HG02759 (cell line): ENCODE data around the gene MYL5.
"Not testable (repeated sequence)": the region's sequence is repeated elsewhere in the genome, so short reads cannot be mapped to it uniquely, and the experiment has no call there.

Source experiments
- ATAC-seq: cut with Tn5 transposase; IDR thresholded peaks from one replicate; pipeline ENCODE4 v1.9.1; 2021; ENCODE audit warnings: mild to moderate bottlenecking, moderate library complexity; ENCODE audit not compliant: unreplicated experiment

Gene MYL5

GRCh38 chr4:704198-704891 is 30.0 kb downstream of the MYL5 start:
- ATAC-seq = no peak

- ATAC-seq = no peak
Observed at GRCh38 chr4:704971-705277, 30.6 kb downstream of the MYL5 start.

GRCh38 chr4:705278-706082 is 31.1 kb downstream of the MYL5 start, which contains the start of gene PCGF3:
Gene PCGF3, plus strand, starts transcription at chr4:705832. Its CDS starts 27,849 bp downstream, at chr4:733681.
- ATAC-seq = peak; percentile 96

GRCh38 chr4:706083-706633 is 31.8 kb downstream of the MYL5 start:
- not testable (repeated sequence) for ATAC-seq

- ATAC-seq = no peak
Observed at GRCh38 chr4:706834-707598, 32.7 kb downstream of the MYL5 start.

DNA sequence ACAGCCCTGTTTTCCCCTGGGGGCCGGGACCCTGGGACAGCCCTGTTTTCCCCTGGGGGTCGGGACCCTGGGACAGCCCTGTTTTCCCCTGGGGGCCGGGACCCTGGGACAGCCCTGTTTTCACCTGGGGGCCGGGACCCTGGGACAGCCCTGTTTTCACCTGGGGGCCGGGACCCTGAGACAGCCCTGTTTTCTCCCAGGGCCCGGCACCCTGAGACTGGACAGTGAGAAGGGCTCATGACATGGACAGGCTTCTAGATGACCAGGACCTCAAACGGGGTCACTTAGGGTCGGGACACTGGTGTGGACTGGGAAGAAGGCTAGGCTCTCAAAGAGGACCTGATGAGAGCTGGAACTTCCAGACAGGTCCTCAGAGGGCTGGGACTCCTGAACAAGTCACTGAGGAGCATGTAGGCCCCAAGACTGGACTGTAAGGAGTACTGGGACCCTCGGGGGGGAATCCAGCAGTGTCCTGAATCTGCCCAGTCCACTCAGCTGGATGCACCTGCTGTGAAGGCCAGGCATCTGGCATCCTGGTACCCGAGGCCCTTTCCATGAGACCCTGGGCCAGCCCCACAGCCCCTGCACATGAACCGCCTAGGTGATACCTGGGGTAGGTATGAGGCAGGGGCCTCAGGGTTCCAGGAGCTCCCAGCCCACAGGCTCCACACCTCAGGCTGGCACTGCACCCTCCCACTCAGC is 33.7 kb downstream of the MYL5 start:
- ATAC-seq = no peak

GRCh38 chr4:708631-708933 is 34.2 kb downstream of the MYL5 start:
- no peak for ATAC-seq

GRCh38 chr4:709348-709747 is 35.0 kb downstream of the MYL5 start:
- ATAC-seq = no peak

GRCh38 chr4:710116-710515 is 35.8 kb downstream of the MYL5 start:
- ATAC-seq = no peak

DNA sequence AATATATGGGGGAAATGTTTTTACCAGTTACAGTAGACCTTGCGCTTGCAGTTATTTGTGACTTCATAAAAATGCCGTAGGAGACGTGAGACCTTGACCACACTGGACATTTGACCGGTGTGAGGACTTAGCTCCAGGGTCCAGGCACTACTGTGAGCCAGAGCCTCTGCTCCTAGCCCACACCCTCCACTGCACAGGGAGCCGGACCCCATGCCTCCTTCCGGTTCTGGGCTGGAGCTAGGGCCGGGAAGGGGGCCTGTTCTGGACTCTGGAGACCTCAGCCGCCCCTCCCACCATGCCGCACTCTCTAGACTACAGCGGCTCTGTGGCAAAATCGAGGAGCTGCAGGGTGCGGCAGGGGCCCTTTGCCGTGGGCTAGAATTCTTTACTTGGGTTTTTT is 36.6 kb downstream of the MYL5 start:
- ATAC-seq = no peak

GRCh38 chr4:712093-712492 is 37.8 kb downstream of the MYL5 start:
- no peak for ATAC-seq

GRCh38 chr4:712916-713632 is 38.7 kb downstream of the MYL5 start:
- no peak for ATAC-seq

GRCh38 chr4:714087-714486 is 39.7 kb downstream of the MYL5 start:
- ATAC-seq = no peak

DNA sequence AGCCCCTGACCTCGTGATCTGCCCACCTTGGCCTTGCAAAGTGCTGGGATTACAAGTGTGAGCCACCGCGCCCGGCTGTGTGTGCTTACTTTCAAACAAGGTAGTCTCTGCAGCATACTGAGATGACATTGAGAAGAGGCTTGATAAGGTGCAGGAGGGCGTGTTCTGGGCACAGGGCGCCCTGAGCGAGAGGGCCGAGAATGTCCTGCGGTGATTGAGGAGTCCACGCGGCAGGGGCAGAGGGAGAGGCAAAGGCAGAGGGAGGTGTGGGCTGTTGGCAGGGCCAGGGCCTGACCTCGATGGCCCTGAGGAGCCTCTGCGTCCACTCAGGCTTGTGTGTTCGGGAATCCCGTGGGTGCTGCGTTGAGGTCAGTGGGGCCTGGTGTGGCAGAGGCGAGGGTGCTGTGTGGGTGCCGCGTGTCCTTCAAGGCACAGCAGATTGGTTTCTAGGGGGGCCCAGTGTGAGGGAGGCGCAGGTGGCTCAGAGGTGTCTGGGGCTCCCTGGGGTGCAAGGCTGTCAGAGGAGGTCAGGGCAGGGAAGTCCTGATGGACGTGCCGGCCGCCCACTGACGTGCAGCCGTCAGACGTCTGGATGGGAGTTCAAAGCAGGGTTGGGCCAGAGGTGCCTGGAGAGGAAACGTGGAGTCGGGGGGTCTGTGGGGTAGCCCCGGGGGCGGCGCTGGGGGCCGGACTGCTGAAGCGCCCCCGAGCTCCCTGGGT is 43.4 kb downstream of the MYL5 start:
- no peak for ATAC-seq

DNA sequence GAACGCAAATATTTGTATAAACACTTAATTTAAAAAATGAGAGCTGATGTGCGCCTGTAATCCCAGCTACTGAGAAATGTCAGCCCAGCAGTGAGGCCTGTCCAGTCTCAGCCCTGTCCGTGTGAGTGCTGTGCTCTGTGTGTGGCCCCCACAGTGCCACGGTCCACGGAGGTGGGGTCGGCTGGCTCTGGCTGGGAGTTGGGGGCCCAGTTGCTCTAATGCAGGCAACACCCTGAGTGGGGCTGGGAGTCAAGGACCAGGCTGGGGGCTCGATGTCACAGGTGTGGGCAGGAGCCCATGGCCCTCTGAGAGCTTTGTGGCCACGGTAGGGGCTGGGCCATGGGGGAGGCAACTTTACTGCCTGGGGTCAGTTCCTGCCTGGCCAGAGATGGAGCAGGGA is 44.1 kb downstream of the MYL5 start:
- ATAC-seq = no peak

GRCh38 chr4:720111-720860 is 45.9 kb downstream of the MYL5 start:
- ATAC-seq = no peak

DNA sequence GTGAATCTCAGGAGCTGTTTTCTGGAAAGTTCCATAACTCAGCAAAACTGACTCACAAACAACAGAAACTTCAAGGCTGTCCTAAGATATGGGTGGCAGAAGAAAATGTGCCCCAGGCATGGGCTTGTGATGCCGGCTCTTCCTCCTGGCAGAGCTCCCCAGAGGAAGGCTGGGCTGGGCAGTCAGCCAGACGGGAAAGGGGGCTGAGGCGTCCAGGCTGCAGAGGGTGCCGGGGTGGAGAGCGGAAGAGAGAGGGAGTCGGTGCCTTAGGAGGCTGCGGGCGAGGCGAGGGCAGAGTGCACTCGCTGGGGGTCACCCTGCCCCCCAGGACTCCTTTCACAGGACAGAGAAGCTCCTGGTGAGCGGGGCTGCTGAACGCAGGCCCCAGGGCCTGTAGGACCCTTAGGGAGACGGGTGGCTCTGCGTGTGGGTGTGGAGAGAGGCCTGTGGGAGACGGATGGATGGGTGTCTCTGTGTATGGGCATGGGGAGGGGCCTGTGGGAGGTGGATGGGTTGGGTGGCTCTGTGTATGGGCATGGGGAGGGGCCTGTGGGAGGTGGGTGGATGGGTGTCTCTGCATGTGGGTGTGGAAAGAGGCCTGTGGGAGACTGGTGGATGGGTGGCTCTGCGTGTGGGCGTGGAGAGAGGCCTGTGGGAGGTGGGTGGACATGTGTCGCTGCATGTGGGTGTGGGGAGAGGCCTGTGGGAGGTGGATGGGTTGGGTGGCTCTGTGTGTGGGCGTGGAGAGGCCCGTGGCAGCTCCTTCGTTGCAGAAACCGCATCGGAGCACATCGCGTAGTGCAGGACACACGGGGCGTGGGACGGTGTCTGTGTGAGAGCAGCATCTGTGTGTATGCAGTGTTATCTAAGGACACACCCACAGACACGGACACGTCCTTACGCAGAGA is 47.2 kb downstream of the MYL5 start:
- ATAC-seq = no peak

- ATAC-seq = no peak
Observed at GRCh38 chr4:722169-722725, 47.9 kb downstream of the MYL5 start.
